Measurements from ENCODE around the gene HARS1. TPM values are rescaled to one million over a fixed set of nuclear protein-coding genes. Genes with fewer than 3 reads are reported as not detected.
"Not testable (repeated sequence)": the region's sequence is repeated elsewhere in the genome, so short reads cannot be mapped to it uniquely, and the experiment has no call there.

HARS1 gene
- total RNA-seq, 6 experiments from 2014 or later, result 89.1 to 102 (median 96.8) TPM

GRCh38 chr5:140641716-140642115, 49.5 kb downstream of the HARS1 start:
- Mint-ChIP-seq H3K9me3 (no peaks in the 10 kb centered on the region), H3K27ac (no peak overlapping the region), H3K4me1 (ENCODE audit: low read depth) (peaks cover 37% of the 10 kb centered on the region), H3K36me3 (ENCODE audit: low read depth) (peaks cover 13% of the 10 kb centered on the region), H3K27me3 (ENCODE audit: insufficient read depth) (peaks cover 3% of the 10 kb centered on the region), H3K4me3 (no peak overlapping the region)
- no peak for TF ChIP-seq CTCF (IDR thresholded peaks at IDR 0.05)
- no peak for DNase-seq

- Mint-ChIP-seq H3K27ac (peak within 1 kb of the TSS; percentile 84), H3K27me3 (ENCODE audit: insufficient read depth) (peaks cover 3% of the 10 kb centered on the region), H3K9me3 (no peaks in the 10 kb centered on the region), H3K4me1 (ENCODE audit: low read depth) (peaks cover 26% of the 10 kb centered on the region), H3K36me3 (ENCODE audit: low read depth) (peaks cover 4% of the 10 kb centered on the region), H3K4me3 (peak within 1 kb of the TSS; percentile 90)
- TF ChIP-seq CTCF (IDR thresholded peaks at IDR 0.05), result peak; percentile 77
- DNase-seq, result peak; percentile 89
These were observed 51.8 kb downstream of the HARS1 start, which contains the start of gene TMCO6 for GRCh38 chr5:140639148-140639981. Gene TMCO6 (plus strand): TSS chr5:140639451. CDS start chr5:140639528, 77 bp downstream.

GRCh38 chr5:140638898-140639147, 52.3 kb downstream of the HARS1 start:
- not testable (repeated sequence) for H3K36me3 Mint-ChIP-seq (ENCODE audit: low read depth); H3K27me3 Mint-ChIP-seq (ENCODE audit: insufficient read depth); DNase-seq; H3K9me3 Mint-ChIP-seq
- Mint-ChIP-seq H3K4me1 (ENCODE audit: low read depth) (peaks cover 26% of the 10 kb centered on the region), H3K27ac (peak overlapping the region; percentile 84), H3K4me3 (peak overlapping the region; percentile 90)

- H3K4me1 Mint-ChIP-seq (ENCODE audit: low read depth), result peaks cover 38% of the 10 kb centered on the region
These were observed 53.6 kb downstream of the HARS1 start for GRCh38 chr5:140637371-140638100.

GRCh38 chr5:140635291-140636257, 55.6 kb downstream of the HARS1 start:
- no peak overlapping the region for H3K4me3 Mint-ChIP-seq
- peak; percentile 19; the same call in 1 of the 2 replicates for TF ChIP-seq CTCF (IDR thresholded peaks at IDR 0.05)
- DNase-seq, result no peak
- H3K27ac Mint-ChIP-seq, result no peak overlapping the region
- no peaks in the 10 kb centered on the region for H3K9me3 Mint-ChIP-seq
- H3K4me1 Mint-ChIP-seq (ENCODE audit: low read depth), result peaks cover 42% of the 10 kb centered on the region
- H3K36me3 Mint-ChIP-seq (ENCODE audit: low read depth), result no peaks in the 10 kb centered on the region; the same call in 1 of the 2 replicates
- peaks cover 2% of the 10 kb centered on the region for H3K27me3 Mint-ChIP-seq (ENCODE audit: insufficient read depth)

More at GRCh38 chr5:140637371-140638100, 53.6 kb downstream of the HARS1 start:
- no peak for TF ChIP-seq CTCF (IDR thresholded peaks at IDR 0.05)
- no peak overlapping the region for H3K27ac Mint-ChIP-seq
- peaks cover 3% of the 10 kb centered on the region for H3K27me3 Mint-ChIP-seq (ENCODE audit: insufficient read depth)
- no peaks in the 10 kb centered on the region for H3K9me3 Mint-ChIP-seq
- H3K36me3 Mint-ChIP-seq (ENCODE audit: low read depth), result no peaks in the 10 kb centered on the region; the same call in 1 of the 2 replicates
- H3K4me3 Mint-ChIP-seq, result no peak overlapping the region; the same call in 1 of the 2 replicates
- no peak for DNase-seq

Data from HFFc6 (cell line).